HUES6 (cell line): ENCODE measurements around the gene TRPT1.

ENCODE experiments used
- H3K27ac ChIP-seq: 2 replicates; pipeline ENCODE4 v1.7.0; 2013; ENCODE audit warnings: low read depth, mild to moderate bottlenecking, low read length, inconsistent platforms
- H3K27me3 ChIP-seq: 2 replicates; pipeline ENCODE4 v1.6.1; 2013; ENCODE audit warnings: low read length; ENCODE audit not compliant: control insufficient read depth, insufficient read depth
- H3K36me3 ChIP-seq: 2 replicates; pipeline ENCODE4 v1.6.1; 2013; ENCODE audit warnings: low read length; ENCODE audit not compliant: control insufficient read depth, insufficient read depth
- H3K4me1 ChIP-seq: 2 replicates; pipeline ENCODE4 v1.6.1; 2013; ENCODE audit warnings: low read length; ENCODE audit not compliant: control insufficient read depth, insufficient read depth
- H3K4me3 ChIP-seq: 2 replicates; pipeline ENCODE4 v1.5.1; 2013; ENCODE audit warnings: low read depth, low read length
- H3K9ac ChIP-seq: one replicate; pipeline ENCODE4 v1.6.1; 2013; ENCODE audit warnings: mild to moderate bottlenecking, low read length
- H3K9me3 ChIP-seq: 2 replicates; pipeline ENCODE4 v1.6.1; 2013; ENCODE audit warnings: low read depth, low read length; ENCODE audit not compliant: control insufficient read depth, insufficient read depth

TRPT1 gene

DNA sequence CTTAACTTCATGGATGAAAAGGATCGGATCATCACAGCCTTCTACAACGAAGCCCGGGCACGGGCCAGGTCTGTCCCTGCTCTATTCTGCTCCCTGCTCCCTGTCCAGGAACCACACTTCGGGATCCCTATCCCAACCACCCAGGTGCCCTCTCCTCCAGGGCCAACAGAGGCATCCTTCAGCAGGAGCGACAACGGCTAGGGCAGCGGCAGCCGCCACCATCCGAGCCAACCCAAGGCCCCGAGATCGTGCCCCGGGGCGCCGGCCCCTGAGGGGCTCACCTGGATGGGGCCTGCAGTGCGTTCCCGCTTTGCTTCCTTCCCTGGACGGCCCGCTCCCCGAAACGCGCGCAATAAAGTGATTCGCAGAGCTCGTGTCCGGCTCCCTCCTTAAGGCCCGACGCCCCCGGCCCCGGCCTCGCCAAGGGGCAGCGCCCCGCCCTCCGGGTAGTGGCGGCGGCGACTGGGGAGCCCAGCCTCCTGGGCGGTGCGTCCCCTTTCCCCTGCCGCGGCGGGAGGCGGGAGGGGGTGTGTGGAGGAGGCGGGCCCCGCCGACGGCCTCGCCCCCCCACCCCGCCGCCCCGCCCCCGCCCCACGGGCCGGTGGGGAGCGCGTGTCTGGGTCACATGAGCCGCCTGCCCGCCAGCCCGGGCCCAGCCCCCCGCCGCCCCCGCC, 8.1 kb upstream of the TRPT1 start, which contains the start of gene VEGFB:
VEGFB (plus strand) TSS at position 672 of the 674 bp plus-strand sequence. CDS start 250 bp downstream, outside the sequence.
- H3K4me3 ChIP-seq = peak within 1 kb of the TSS; percentile 82
- no peak within 1 kb of the TSS for H3K27ac ChIP-seq
- H3K4me1 ChIP-seq = peaks cover 11% of the 10 kb centered on the region
- peaks cover 3% of the 10 kb centered on the region; the same call in 1 of the 2 replicates for H3K27me3 ChIP-seq
- peaks cover 18% of the 10 kb centered on the region for H3K36me3 ChIP-seq
- H3K9me3 ChIP-seq = no peaks in the 10 kb centered on the region
- H3K9ac ChIP-seq = peak within 1 kb of the TSS; percentile 63

DNA sequence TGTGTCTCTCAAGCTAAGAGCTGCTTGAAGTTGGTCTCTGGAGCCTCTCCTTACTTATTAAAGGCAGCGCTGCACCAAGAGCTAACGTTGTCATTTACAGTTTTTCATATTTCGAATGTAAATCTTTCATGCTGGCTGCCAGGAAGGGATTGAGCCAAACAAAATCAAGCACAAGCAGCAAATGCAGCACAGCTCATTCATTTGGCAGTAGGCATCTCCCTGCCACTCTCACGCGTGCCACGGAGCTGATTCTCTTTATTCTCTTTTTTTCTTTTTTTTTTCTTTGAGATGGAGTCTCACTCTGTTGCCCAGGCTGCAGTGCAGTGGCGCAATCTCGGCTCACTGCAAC, 7.0 kb upstream of the TRPT1 start:
- Histone ChIP-seq H3K4me1 (peaks cover 11% of the 10 kb centered on the region), H3K4me3 (no peak overlapping the region), H3K27me3 (peaks cover 3% of the 10 kb centered on the region; the same call in 1 of the 2 replicates), H3K36me3 (peaks cover 7% of the 10 kb centered on the region; the same call in 1 of the 2 replicates), H3K27ac (no peak overlapping the region), H3K9me3 (no peaks in the 10 kb centered on the region), H3K9ac (no peak overlapping the region)

DNA sequence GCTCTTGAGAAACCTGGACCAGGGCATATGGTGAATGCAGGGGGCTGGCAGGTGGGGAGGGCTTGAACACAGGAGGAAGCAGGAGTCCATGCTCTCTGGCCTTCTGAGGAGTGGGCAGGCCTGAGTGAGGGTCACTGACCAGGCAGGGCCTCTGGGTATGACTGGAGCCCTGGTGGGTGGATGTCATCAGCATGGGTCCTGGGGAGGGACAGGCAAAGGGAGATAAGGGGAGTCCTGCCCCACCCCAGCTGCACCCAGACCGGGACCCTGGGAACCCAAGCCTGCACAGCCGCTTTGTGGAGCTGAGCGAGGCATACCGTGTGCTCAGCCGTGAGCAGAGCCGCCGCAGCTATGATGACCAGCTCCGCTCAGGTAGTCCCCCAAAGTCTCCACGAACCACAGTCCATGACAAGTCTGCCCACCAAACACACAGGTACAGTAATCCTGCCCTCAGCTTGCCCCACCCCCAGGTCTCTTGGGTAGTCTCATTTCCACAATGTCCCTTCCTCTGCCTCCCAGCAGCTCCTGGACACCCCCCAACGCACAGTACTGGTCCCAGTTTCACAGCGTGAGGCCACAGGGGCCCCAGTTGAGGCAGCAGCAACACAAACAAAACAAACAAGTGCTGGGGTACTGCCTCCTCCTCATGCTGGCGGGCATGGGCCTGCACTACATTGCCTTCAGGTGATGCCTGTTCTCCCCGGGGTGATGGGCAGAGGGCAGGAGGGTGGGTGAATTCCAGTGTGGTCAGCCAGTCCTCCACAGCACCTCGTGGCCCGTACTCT, 6.4 kb upstream of the TRPT1 start:
- Histone ChIP-seq H3K9me3 (no peaks in the 10 kb centered on the region), H3K9ac (no peak overlapping the region), H3K36me3 (peaks cover 1% of the 10 kb centered on the region; the same call in 1 of the 2 replicates), H3K27me3 (peaks cover 3% of the 10 kb centered on the region; the same call in 1 of the 2 replicates), H3K4me1 (peaks cover 11% of the 10 kb centered on the region), H3K4me3 (no peak overlapping the region), H3K27ac (no peak overlapping the region)

DNA sequence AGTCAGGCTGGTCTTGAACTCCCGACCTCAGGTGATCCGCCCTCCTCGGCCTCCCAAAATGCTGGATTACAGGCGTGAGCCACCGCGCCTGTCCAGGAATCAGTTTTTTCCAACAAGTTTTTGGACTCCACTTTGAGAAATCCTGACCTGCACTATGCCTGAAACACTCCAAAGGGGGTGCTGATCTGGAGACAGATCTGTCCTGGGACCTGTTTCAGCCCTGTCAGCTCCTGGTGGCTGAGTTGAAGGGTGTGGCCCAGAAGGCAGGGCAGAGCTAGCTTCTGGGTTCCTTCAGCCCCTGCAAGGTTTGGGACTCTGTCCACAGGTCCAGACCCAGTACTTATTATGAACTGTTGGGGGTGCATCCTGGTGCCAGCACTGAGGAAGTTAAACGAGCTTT, 5.6 kb upstream of the TRPT1 start:
- H3K36me3 ChIP-seq = no peaks in the 10 kb centered on the region
- no peak overlapping the region for H3K27ac ChIP-seq
- H3K9me3 ChIP-seq = no peaks in the 10 kb centered on the region
- peaks cover 3% of the 10 kb centered on the region; the same call in 1 of the 2 replicates for H3K27me3 ChIP-seq
- no peak overlapping the region for H3K4me3 ChIP-seq
- no peak overlapping the region for H3K9ac ChIP-seq
- H3K4me1 ChIP-seq = peaks cover 18% of the 10 kb centered on the region

DNA sequence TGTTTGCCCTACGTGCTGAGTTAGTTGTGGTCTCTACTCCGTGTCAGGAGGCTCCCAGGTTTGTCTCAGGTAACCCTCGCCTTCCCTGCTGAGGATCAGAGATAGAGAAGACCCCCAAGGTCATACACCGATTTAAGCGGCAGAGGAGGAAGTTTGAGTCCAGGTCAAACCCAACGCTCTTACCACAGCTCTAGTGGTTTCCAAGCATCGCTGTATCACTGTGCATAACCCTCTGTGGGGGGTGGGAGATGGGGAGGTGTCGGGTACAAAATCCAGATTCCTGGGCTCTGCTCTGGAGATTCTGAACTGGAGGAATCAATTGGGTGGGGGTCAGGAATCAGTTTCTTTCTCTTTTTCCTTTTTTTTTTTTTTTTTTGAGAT, 5.0 kb upstream of the TRPT1 start:
- Histone ChIP-seq H3K4me1 (peaks cover 21% of the 10 kb centered on the region), H3K9ac (peak overlapping the region; percentile 74), H3K9me3 (no peaks in the 10 kb centered on the region), H3K36me3 (no peaks in the 10 kb centered on the region), H3K27me3 (peaks cover 3% of the 10 kb centered on the region; the same call in 1 of the 2 replicates), H3K27ac (no peak overlapping the region; the same call in 1 of the 2 replicates), H3K4me3 (peak overlapping the region; percentile 91)

DNA sequence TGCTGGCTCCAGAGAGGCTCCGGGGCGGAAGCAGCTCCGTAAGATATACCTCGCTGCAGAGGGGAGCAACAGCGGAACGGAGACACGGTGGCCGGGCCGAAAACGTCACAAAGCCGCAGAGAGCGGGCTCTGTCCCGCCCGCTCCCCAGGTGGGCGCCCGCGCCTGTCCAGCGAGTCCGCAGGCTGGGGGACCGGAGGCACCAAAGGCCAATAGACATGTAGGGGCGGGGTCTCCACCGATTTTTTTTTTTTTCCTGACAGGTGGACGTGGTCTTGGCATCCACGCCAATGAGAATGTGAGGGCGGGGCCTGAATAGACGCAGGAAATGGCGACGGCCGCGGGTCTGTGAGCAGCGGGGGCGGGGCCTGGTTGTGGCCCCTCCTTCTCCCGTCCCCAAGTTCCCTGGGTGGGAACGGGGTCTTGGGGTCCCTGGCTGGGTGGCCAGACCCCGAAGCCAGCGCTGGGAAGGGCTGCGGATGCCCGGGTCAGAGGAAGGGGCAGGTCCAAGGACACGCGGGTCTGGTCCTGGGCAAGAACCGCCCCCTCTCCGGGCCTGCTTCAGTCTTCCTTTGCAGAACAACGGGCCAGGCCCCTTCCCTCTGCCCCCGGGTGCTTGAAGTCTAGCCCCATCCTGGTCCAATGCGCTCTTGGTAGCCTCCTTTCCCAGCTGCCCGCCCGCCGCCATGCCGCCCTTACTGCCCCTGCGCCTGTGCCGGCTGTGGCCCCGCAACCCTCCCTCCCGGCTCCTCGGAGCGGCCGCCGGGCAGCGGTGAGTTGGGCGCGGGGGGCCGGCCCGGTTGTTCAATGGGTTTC, 4.4 kb upstream of the TRPT1 start, which contains the start of gene DNAJC4:
DNAJC4 (plus strand) TSS at position 378 of the 814 bp plus-strand sequence; CDS start at position 685, 307 bp downstream.
- Histone ChIP-seq H3K4me1 (peaks cover 21% of the 10 kb centered on the region), H3K4me3 (peak within 1 kb of the TSS; percentile 91), H3K9ac (peak within 1 kb of the TSS; percentile 74), H3K27me3 (peaks cover 3% of the 10 kb centered on the region; the same call in 1 of the 2 replicates), H3K27ac (peak within 1 kb of the TSS; percentile 35; the same call in 1 of the 2 replicates), H3K36me3 (no peaks in the 10 kb centered on the region), H3K9me3 (no peaks in the 10 kb centered on the region)

DNA sequence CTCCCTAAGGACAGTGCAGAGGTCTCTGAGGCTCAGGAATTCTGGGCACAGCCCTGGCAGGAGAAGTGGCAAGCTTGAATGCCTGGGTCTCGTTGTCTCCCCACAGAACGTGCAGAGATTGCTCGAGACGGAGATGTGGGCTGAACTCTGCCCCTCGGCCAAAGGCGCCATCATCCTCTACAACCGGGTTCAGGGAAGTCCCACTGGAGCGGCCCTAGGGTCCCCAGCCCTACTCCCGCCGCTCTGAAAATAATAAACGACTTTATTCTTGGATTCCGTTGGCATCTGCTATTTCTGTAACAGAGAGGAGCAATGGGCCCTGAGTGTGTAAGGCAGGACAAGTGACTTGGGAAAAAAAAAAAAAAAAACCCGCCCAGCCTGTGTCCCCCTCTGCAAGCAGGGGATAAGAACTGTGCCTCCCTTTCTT, 3.8 kb upstream of the TRPT1 start:
- H3K27me3 ChIP-seq = peaks cover 3% of the 10 kb centered on the region; the same call in 1 of the 2 replicates
- H3K9ac ChIP-seq = peak overlapping the region; percentile 45
- no peak overlapping the region for H3K27ac ChIP-seq
- peak overlapping the region; percentile 91 for H3K4me3 ChIP-seq
- H3K36me3 ChIP-seq = no peaks in the 10 kb centered on the region
- peaks cover 24% of the 10 kb centered on the region for H3K4me1 ChIP-seq
- no peaks in the 10 kb centered on the region for H3K9me3 ChIP-seq

DNA sequence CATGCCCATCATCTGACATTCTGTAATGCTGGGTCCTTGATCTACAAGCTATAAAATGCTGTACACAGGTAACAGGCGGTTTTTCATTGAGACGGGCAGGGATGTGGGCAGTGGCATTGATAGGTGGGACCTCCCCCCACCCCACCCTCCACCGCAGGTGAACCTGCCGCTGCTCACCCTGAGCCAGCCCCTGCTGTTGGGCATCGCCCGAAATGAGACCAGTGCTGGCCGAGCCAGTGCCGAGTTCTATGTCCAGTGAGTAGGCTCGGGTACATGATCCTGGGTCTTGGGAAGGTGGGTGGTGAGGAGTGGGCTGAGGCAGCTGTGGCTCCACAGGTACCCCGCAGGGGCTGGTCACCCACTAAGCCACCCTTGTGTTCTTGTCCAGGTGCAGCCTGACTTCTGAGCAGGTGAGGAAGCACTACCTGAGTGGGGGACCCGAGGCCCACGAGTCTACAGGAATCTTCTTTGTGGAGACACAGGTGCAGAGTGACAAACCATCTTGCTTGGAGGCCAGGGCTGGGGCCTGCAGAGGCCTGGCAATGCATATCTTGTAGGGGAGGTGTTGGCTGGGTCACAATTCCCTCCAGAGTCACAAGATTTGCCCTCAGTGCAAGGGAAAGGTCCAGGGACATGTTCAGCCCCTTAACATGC, 3.2 kb upstream of the TRPT1 start:
- Histone ChIP-seq H3K4me1 (peaks cover 24% of the 10 kb centered on the region), H3K36me3 (peaks cover 4% of the 10 kb centered on the region), H3K27me3 (peaks cover 3% of the 10 kb centered on the region; the same call in 1 of the 2 replicates), H3K9me3 (no peaks in the 10 kb centered on the region), H3K4me3 (peak overlapping the region; percentile 91), H3K9ac (peak overlapping the region; percentile 45), H3K27ac (no peak overlapping the region)

DNA sequence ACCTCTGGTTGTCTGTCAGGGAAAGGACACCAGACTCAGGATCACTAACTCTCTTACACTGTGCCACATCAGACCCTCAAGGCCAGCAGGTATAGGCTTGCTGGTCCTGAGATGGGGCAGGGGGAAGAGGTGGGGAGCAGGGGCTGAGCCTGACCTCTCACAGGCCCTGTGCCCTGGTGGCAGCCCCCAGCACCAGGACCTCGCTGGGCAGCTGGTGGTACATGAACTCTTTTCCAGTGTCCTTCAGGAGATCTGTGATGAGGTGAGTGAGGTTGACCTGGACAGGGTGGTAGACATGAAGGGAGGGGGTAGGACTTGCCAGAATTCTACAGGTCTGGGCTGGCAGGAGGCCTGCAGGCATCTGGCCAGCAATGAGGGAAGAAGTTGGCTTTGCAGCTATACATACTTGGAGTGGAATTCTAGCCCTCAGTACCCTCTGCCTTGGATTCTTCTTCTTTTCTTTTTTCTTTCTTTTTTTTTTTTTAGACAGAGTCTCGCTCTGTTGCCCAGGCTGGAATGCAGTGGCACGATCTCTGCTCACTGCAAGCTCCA, 1.5 kb upstream of the TRPT1 start:
- peak overlapping the region; percentile 92; the same call in 1 of the 2 replicates for H3K4me3 ChIP-seq
- H3K4me1 ChIP-seq = peaks cover 19% of the 10 kb centered on the region
- peaks cover 19% of the 10 kb centered on the region for H3K36me3 ChIP-seq
- H3K9ac ChIP-seq = no peak overlapping the region
- H3K27me3 ChIP-seq = 0 out of 2 replicates have a peak, but pooled peaks cover under 1% of the 10 kb centered on the region
- H3K9me3 ChIP-seq = no peaks in the 10 kb centered on the region
- no peak overlapping the region for H3K27ac ChIP-seq
